GM19238 (cell line): Measurements from ENCODE around the gene CDC42EP4.
"Not testable (repeated sequence)": the region's sequence is repeated elsewhere in the genome, so short reads cannot be mapped to it uniquely, and the experiment has no call there.

Source experiments
- DNase-seq: peaks from one replicate; pipeline ENCODE4 v3.0.0; 2011; ENCODE audit warnings: low spot score; ENCODE audit not compliant: insufficient read length

CDC42EP4 gene

GRCh38 chr17:73343168-73343634 lies 31.4 kb upstream of the CDC42EP4 start:
- DNase-seq, result no peak

DNA sequence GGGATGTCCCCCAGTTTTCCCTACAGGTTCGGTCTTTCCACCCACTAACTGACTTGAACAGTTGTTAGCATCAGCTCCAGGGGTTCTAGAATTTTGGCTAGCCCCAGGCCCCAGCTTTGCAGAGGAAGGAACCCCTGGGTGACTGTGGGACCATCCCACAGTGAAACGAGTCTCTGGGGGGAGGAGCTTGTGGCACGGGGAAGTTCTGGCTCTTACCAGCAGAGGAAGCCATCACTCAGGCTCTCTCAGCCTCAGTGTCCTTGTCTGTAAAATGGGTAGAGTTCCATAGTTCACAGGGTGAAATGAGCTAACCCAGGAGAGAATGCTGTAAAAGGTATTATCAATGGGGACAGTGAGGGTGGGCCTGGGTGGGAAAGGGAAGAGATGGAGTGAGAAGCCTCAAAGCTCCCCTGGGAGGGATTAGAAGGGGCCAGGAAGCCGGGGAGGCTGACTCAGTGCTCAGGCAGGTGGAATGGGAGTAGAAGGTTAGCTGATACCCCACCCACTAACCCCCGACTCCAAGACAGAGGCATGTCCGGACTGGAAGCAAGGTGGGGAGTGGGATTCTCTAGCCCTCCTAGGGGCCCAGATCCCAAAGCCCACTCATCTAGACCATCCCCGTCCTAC lies 30.9 kb upstream of the CDC42EP4 start:
- no peak for DNase-seq

DNA sequence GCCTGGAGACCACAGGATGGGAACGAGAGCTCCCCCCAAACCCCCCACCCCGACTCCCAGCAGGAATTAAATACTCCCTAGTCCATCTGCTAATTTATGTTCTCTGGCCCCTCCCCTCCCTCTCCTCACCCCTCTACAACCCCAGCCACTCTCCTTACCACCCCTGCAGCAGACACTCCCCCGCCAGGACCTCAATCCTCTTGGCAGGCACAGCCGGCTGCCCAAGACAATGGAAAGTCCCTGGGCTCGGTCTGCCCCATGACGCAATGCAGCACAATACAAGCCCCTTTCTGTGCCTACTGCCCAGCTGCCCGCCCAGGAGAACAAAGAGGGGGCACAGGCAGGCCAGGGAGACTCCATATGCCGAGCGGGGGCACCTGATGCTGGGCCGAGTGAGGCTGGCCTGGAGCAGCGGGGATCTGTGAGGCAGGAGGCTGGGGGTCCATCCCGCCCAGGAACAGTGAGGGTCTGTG lies 30.3 kb upstream of the CDC42EP4 start:
- no peak for DNase-seq

DNA sequence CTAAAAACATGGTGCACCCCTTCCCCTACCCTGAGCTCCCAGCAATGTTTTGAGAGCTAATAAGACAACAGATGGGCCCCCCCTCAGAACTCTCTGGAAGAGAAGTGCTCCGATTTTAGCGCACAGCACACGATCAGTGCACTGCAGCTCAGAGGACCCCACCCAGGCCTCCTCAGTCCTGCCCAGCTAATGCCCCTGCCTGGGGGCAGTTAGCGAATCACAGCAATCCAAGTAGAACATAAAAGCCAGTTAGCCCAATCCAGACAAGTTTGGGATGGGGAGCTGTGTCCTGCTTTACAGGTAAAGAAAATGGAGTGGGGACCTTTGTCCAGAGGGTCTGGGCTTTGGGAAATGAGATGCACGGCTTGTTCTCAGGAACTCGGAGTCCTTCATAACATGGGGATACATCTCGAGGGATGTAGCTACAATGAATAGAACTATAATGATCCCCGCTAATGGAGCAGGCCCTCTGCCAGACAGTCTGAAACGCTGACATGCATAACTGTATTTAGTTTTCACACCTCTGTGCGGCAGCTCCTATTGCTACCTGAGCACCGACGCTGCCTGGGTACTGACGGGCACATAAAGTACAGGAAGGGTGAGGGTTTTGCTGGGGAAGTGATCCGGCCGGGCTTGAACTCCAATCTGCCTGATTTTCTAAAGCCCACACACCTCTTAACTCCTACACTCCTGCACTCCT lies 29.7 kb upstream of the CDC42EP4 start:
- no peak for DNase-seq

- no peak for DNase-seq
These were observed 28.3 kb upstream of the CDC42EP4 start for GRCh38 chr17:73340093-73340596.

- no peak for DNase-seq
These were observed 26.9 kb upstream of the CDC42EP4 start for GRCh38 chr17:73338566-73339197.

DNA sequence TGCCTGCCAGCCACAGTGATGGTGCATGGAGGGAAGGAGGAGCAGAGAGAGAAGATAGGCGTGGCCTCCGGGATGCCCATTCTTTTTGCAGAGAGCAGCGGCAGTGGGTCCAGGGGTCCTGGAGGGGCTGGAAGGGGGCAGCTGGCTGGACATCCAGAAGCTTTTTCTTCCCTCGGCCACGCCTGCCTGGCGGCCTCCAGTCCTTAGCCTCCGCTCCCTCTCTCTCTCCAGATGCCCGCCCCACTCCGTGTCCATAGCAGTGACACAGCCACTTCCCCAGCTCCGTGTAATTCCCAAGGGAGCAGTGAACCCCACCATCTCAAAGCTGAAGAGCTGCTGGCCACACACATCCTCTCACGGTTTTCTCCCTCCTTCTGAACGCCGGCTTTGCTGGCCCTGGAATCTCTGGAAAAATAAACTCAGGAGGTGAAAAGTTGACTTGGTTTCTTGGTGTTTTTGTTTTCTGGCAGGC lies 26.3 kb upstream of the CDC42EP4 start:
- DNase-seq, result no peak

DNA sequence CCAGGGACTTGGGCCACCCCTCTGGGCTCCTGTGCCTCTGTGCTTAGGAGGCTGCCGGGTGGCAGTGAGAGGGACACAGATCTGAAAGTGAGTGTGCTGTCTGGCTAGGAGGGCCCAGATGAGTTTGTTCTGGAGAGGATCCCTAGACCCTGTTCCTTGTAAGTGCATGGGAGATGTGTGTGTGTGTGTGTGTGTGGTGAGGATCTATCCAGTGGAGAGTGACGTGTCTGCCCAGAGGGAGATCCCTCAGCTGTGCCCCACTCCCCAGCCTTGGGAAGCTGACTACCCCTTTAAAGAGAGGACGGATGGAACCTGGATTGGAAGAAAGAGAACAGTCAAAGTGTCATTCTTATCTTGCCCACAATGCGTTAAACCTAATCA lies 25.5 kb upstream of the CDC42EP4 start:
- no peak for DNase-seq

DNA sequence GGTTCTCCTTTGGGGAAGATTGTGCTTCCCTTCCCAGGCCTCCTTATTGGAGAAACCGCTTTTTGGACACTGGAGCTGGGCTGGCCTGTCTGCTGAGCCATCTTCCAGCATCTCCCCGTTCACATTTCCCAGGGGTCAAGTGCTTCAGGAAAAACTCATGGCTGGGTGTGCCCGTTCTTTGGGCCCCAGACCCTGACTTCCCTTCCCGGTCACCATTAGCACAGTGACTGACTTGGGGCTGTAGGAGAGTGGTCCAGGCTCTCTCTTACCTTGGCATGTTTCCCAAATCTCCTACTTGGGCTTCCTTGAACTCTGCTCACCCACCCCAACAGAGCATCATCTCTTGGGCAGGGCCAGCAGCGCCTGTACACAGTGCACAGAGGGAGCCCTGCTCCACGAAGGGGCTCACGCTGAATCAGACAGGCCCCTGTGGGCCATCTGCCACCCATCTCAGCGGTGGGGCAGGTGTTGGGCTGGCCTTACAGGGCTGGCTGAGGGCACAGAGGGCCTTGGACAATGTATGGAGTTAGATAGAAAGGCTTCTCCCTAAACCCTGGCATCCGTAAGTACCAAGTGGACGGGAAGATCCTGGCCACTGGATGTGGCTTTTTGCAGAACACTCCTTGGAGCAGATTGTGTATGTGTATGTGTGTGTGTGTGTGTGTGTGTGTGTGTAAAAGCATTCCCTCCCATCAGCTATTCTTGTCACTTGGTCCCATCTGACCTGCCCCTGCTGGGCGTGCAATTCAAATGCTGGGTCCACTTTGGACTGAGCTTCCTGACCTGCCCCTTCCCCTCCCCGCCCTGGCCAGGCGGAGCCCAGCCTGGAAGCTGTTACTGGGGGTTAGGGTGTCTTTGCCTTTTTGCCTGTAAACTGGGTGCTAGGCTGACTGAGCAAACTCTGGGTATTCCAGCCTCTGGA lies 24.9 kb upstream of the CDC42EP4 start:
- no peak for DNase-seq

DNA sequence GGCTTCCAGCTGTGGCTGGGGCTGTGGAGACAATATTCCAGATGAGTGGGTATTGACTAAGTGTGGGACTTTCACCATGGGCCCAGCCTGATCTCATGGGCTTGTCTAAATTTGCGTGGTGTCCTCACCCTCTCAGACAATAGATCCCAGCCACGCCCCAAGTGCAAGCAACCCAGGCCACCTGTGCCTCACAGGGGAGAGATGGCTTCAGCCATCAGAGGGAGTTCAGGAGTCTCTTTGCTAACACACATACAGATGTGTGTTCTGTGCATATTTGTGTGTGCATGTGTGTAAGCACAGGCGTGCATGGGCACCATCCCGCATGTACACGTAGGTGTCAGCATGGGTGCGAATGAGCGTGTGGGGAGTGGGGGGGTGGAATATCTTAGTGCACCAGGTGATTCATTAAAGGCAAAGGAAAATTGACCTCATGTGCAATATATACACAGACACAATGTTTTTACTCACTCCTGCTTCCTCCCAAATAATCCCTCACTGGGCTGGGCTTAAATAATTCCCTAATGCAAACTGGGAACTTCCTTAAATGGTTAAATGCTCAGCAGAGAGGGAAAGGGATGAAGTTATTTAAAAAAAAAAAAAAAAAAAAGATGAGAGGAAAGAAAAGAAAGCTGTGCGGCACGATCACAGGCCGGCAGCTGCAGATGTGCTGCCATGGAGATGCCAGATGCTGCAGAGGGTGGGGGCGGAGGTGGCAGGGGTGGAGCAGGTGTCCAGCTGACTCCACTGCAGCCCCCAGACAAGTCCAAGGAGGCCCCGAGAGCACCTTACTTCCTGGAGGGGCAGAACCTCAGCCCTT lies 24.0 kb upstream of the CDC42EP4 start:
- DNase-seq, result no peak

GRCh38 chr17:73334771-73335513 lies 23.1 kb upstream of the CDC42EP4 start:
- DNase-seq, result no peak

- not testable (repeated sequence) for DNase-seq
These were observed 21.6 kb upstream of the CDC42EP4 start for GRCh38 chr17:73333445-73333844.

- no peak for DNase-seq
These were observed 19.3 kb upstream of the CDC42EP4 start for GRCh38 chr17:73331060-73331459.

GRCh38 chr17:73327676-73328075 lies 15.9 kb upstream of the CDC42EP4 start:
- no peak for DNase-seq

- no peak for DNase-seq
These were observed 13.7 kb upstream of the CDC42EP4 start for GRCh38 chr17:73325527-73325842.

DNA sequence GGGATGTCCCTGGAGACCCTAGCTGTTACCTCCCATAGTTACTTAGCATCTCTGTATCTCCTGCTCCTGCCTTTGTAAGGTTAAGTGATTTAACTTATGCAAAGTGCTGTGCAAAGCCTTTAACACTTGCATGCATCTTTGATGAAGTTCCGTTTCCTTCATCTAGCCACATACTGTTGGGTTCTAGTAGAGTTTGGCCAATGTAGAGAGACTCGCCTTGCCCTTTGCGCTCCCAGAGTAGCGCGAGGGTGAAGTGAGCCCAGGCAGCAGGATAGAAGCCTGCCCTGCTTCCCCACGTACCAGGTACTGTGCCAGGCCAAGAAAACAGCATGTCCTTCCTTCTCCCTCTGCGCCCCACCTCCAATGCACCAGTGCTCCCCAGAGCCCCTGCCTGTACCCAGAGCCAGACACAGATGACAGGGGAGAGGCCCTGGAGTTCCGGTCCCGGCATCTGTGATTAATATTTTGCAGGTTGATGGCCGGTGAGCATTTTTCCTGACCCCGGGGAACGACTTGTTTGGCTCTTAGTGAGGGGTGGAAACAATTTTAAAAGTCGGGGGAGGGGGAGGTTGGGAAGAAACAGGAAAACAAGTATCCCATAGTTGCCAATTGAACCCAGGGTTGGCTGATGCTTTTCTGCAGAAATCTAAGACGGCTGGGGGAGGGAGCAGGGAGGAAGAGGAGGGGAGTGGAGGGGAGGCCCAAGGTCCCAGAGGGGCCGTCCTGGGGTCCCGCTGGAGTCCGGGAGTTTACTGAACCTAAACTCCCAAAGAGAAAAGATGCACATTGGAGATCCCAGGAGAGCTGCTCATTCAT lies 13.1 kb upstream of the CDC42EP4 start:
- DNase-seq, result no peak

GRCh38 chr17:73324160-73324475 lies 12.3 kb upstream of the CDC42EP4 start:
- DNase-seq, result no peak

GRCh38 chr17:73323409-73324159 lies 11.8 kb upstream of the CDC42EP4 start:
- no peak for DNase-seq
